ENCODE results near the gene ZCCHC7. TPM values are rescaled to one million over a fixed set of nuclear protein-coding genes. Genes with fewer than 3 reads are reported as not detected.
A peak's percentile ranks its signal among the peaks of the same experiment; 100 is the strongest.

The ZCCHC7 gene
- total and polyA plus RNA-seq, 10 of the 15 experiments (the other 5 are each of a cell fraction or from before 2014, with no cell fraction given): 42.9 to 178 (median 53.3) TPM

DNA sequence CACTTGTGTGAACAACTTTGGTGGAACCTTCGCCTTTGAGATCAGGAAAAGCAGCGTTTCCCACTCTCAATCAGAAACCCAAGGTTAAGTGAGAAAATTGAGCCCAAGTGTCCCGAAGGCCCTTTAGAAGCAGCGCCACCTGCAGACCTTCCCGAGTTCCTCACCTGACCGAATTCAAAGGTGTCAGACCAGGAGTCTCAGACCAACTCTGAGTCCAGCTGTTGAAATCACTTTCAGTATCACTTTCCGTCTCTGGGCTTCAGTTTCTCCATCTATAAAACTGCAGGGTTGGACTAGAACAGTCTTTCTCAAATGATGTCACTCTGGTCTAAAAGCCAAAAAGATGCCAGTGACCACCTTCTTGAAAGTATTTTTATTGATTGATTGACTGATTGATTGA lies 270.4 kb downstream of the ZCCHC7 start (continued):
- TF ChIP-seq ZBTB4 (CRISPR knock-in tag; IDR thresholded peaks at IDR 0.05): no peak
- TF ChIP-seq SMARCA5 (IDR thresholded peaks at IDR 0.05): no peak; the same call in 1 of the 2 replicates
- no peak for TF ChIP-seq LARP7 (IDR thresholded peaks at IDR 0.05)
- no peak for TF ChIP-seq RCOR1 (conservative IDR thresholded peaks at IDR 0.05; ENCODE audit: low read depth, low read length)
- TF ChIP-seq IRF5 (IDR thresholded peaks at IDR 0.05; ENCODE audit: borderline replicate concordance): no peak
- TF ChIP-seq ETV6 (conservative IDR thresholded peaks at IDR 0.05 in 1 of 2, IDR thresholded peaks at IDR 0.05 in 1 of 2; ENCODE audit: borderline replicate concordance in 1 of 2, low read depth in 1 of 2): peak in 1 of 2 experiments; percentile 63; a peak in 1 of 4 replicates
- TF ChIP-seq TCF3 (IDR thresholded peaks at IDR 0.05; ENCODE audit: borderline replicate concordance, insufficient read depth, low read depth, low read length): peak; percentile 80; the same call in 1 of the 2 replicates
- TF ChIP-seq SP1 (IDR thresholded peaks at IDR 0.05; ENCODE audit: low read depth, low read length): no peak
- TF ChIP-seq, protein P1, sequence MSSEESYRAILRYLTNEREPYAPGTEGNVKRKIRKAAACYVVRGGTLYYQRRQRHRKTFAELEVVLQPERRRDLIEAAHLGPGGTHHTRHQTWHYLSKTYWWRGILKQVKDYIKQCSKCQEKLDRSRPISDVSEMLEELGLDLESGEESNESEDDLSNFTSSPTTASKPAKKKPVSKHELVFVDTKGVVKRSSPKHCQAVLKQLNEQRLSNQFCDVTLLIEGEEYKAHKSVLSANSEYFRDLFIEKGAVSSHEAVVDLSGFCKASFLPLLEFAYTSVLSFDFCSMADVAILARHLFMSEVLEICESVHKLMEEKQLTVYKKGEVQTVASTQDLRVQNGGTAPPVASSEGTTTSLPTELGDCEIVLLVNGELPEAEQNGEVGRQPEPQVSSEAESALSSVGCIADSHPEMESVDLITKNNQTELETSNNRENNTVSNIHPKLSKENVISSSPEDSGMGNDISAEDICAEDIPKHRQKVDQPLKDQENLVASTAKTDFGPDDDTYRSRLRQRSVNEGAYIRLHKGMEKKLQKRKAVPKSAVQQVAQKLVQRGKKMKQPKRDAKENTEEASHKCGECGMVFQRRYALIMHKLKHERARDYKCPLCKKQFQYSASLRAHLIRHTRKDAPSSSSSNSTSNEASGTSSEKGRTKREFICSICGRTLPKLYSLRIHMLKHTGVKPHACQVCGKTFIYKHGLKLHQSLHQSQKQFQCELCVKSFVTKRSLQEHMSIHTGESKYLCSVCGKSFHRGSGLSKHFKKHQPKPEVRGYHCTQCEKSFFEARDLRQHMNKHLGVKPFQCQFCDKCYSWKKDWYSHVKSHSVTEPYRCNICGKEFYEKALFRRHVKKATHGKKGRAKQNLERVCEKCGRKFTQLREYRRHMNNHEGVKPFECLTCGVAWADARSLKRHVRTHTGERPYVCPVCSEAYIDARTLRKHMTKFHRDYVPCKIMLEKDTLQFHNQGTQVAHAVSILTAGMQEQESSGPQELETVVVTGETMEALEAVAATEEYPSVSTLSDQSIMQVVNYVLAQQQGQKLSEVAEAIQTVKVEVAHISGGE (CRISPR knock-in tag; IDR thresholded peaks at IDR 0.05): no peak
- peak; percentile 75 to 83 for TF ChIP-seq BHLHE40 (IDR thresholded peaks at IDR 0.05; ENCODE audit: borderline replicate concordance in 1 of 2, low read depth in 2 of 2, low read length in 1 of 2)
- no peak for TF ChIP-seq ZNF274 (IDR thresholded peaks at IDR 0.05; ENCODE audit: insufficient read depth, insufficient read length)
- no peak for TF ChIP-seq USF1 (IDR thresholded peaks at IDR 0.05; ENCODE audit: borderline replicate concordance, extremely low read length, insufficient read depth, low read depth, low read length)
- TF ChIP-seq NR2C1 (IDR thresholded peaks at IDR 0.05): no peak
- TF ChIP-seq IRF4 (IDR thresholded peaks at IDR 0.05; ENCODE audit: low read depth, low read length): peak; percentile 84
- peak; percentile 30 for TF ChIP-seq PBX3 (IDR thresholded peaks at IDR 0.05; ENCODE audit: insufficient replicate concordance, low read depth, low read length)

Data from GM12878 (cell line).